Measurements from ENCODE around the gene FCMR. TPM values are rescaled to one million over a fixed set of nuclear protein-coding genes. Genes with fewer than 3 reads are reported as not detected.

The FCMR gene
- total and polyA plus RNA-seq, 2 experiments from 2014 or later, result 0.84 TPM; not detected in 1

GRCh38 chr1:206935491-206936067, 13.8 kb upstream of the FCMR start:
- Histone ChIP-seq H3K9me2 (ENCODE audit: insufficient read depth) (no peaks in the 10 kb centered on the region), H3K4me2 (no peak overlapping the region), H3K27ac (ENCODE audit: low read depth) (no peak overlapping the region), H3K27me3 (ENCODE audit: insufficient read depth) (no peaks in the 10 kb centered on the region), H3K4me1 (ENCODE audit: insufficient read depth) (no peaks in the 10 kb centered on the region), H3F3A (replicated peaks; ENCODE audit: low read depth) (no peaks in the 10 kb centered on the region), H2AFZ (peak overlapping the region; percentile 95), H4K20me1 (replicated peaks; ENCODE audit: insufficient read depth) (no peaks in the 10 kb centered on the region), H3K36me3 (ENCODE audit: insufficient read depth) (no peaks in the 10 kb centered on the region), H3K79me2 (replicated peaks; ENCODE audit: insufficient read depth) (no peaks in the 10 kb centered on the region), H3K4me3 (no peak overlapping the region)
- ATAC-seq (peak; percentile 94), DNase-seq (ENCODE audit: low spot score) (peak; percentile 90)
- TF ChIP-seq CTCF (conservative IDR thresholded peaks at IDR 0.05; ENCODE audit: low read depth in 2 of 2) (peak; percentile 82 to 93), STAT1 (IDR thresholded peaks at IDR 0.05; ENCODE audit: unreplicated experiment) (no peak), ZNF462 (CRISPR knock-in tag; IDR thresholded peaks at IDR 0.05) (0 out of 2 replicates have a peak, but pooled peaks have one; percentile 36), JUNB (IDR thresholded peaks at IDR 0.05; ENCODE audit: unreplicated experiment) (no peak)
- peaks cover 2% of the 10 kb centered on the region for H3K27me3 Mint-ChIP-seq (ENCODE audit: insufficient read depth, low read depth, poor library complexity)
- no peak overlapping the region for H3K27ac Mint-ChIP-seq
- H3K4me3 Mint-ChIP-seq, result no peak overlapping the region
- no peaks in the 10 kb centered on the region for H3K36me3 Mint-ChIP-seq (ENCODE audit: low read depth)
- H3K9me3 Mint-ChIP-seq, result no peaks in the 10 kb centered on the region
- no peaks in the 10 kb centered on the region for H3K4me1 Mint-ChIP-seq
